SK-N-SH (cell line): ENCODE data around the gene ACOXL. TPM values are rescaled to one million over a fixed set of nuclear protein-coding genes. Genes with fewer than 3 reads are reported as not detected.

Experiments
- CTCF ChIA-PET: fragments of 300-600, 350-600 bp; formaldehyde crosslinking; extraction: SDS; loops from one replicate; lab custom pipeline; 2021; lab: Yijun Ruan, JAX
- POLR2A ChIA-PET: fragments of 350-600 bp; sonication (Branson Sonifier 250); formaldehyde crosslinking; extraction: SDS; loops from one replicate; lab custom pipeline; 2020; ENCODE audit warnings: antibody characterized with exemption, inconsistent platforms; lab: Yijun Ruan, JAX
- DNase-seq: peaks from one replicate; pipeline ENCODE4 v3.0.0; 2012
- H2AFZ ChIP-seq: fragments of 200-600 bp; sonication (generic); 2 replicates; pipeline ENCODE4 v1.8.1; 2016; ENCODE audit warnings: antibody characterized with exemption, mild to moderate bottlenecking, low read depth
- H3F3A ChIP-seq: fragments of 200-600 bp; sonication (generic); replicated peaks from 2 replicates; pipeline ENCODE3; 2016; ENCODE audit warnings: antibody characterized with exemption, mild to moderate bottlenecking; ENCODE audit not compliant: insufficient read depth
- H3K27ac ChIP-seq, 2 experiments: fragments of 200-500 bp in 1 of 2; fragments of 200-600 bp in 1 of 2; sonication (Bioruptor generic) in 1 of 2; sonication (generic), shearing (Covaris generic) in 1 of 2; 2 replicates each; pipeline versions ENCODE4 v1.5.1 to v1.6.1; 2014 to 2016; ENCODE audit warnings: low read depth in 2 of 2, inconsistent platforms in 1 of 2, low read length in 1 of 2, mild to moderate bottlenecking in 1 of 2, mixed read lengths in 1 of 2
- H3K27me3 ChIP-seq: fragments of 200-600 bp; sonication (generic), shearing (Covaris generic); 2 replicates; pipeline ENCODE4 v1.6.1; 2016; ENCODE audit warnings: mixed run types; ENCODE audit not compliant: insufficient read depth
- H3K36me3 ChIP-seq, 2 experiments: fragments of 200-500 bp in 1 of 2; fragments of 200-600 bp in 1 of 2; sonication (Bioruptor generic) in 1 of 2; sonication (generic) in 1 of 2; replicated peaks in 1 of 2; 2 replicates each; pipeline versions ENCODE3 to v1.5.1; 2014 to 2016; ENCODE audit warnings: low read length in 1 of 2, mild to moderate bottlenecking in 1 of 2; ENCODE audit not compliant: insufficient read depth in 2 of 2, control insufficient read depth in 1 of 2
- H3K4me1 ChIP-seq, 2 experiments: fragments of 200-500 bp in 1 of 2; fragments of 200-600 bp in 1 of 2; sonication (Bioruptor generic) in 1 of 2; sonication (generic), shearing (Covaris generic) in 1 of 2; 2 replicates each; pipeline versions ENCODE4 v1.5.1 to v1.6.1; 2014 to 2016; ENCODE audit warnings: low read depth in 1 of 2, low read length in 1 of 2, mixed run types in 1 of 2; ENCODE audit not compliant: insufficient read depth in 2 of 2, control insufficient read depth in 1 of 2
- H3K4me2 ChIP-seq: fragments of 200-600 bp; sonication (generic), shearing (Covaris generic); 2 replicates; pipeline ENCODE4 v1.6.1; 2017; ENCODE audit warnings: mixed run types
- H3K4me3 ChIP-seq, 2 experiments: fragments of 200-500 bp in 1 of 2; fragments of 200-600 bp in 1 of 2; sonication (Bioruptor generic) in 1 of 2; sonication (generic), shearing (Covaris generic) in 1 of 2; 2 replicates each; pipeline versions ENCODE4 v1.5.1 to v1.8.1; 2014 to 2016; ENCODE audit warnings: low read depth in 2 of 2, inconsistent platforms in 1 of 2, low read length in 1 of 2, mild to moderate bottlenecking in 1 of 2, mixed read lengths in 1 of 2, moderate library complexity in 1 of 2
- H3K79me2 ChIP-seq: fragments of 200-600 bp; sonication (generic); 2 replicates; pipeline ENCODE4 v1.8.1; 2017; ENCODE audit warnings: mild to moderate bottlenecking; ENCODE audit not compliant: insufficient read depth
- H3K9ac ChIP-seq: fragments of 200-600 bp; sonication (generic); 2 replicates; pipeline ENCODE4 v1.6.1; 2017; ENCODE audit warnings: mixed run types
- H3K9me2 ChIP-seq: fragments of 200-600 bp; sonication (generic); 2 replicates; pipeline ENCODE4 v1.6.1; 2017; ENCODE audit warnings: mixed run types
- H3K9me3 ChIP-seq: fragments of 200-600 bp; sonication (generic); 2 replicates; pipeline ENCODE4 v1.6.1; 2017; ENCODE audit warnings: mixed run types, mild to moderate bottlenecking, moderate library complexity
- H4K20me1 ChIP-seq: fragments of 200-600 bp; sonication (generic); 2 replicates; pipeline ENCODE4 v1.6.1; 2017; ENCODE audit warnings: mild to moderate bottlenecking, mixed run types; ENCODE audit not compliant: insufficient read depth
- CHD2 ChIP-seq: fragments of 150-350 bp; IDR thresholded peaks from 2 replicates; pipeline ENCODE4 v1.6.1; 2018; ENCODE audit warnings: low read length; ENCODE audit not compliant: partially characterized antibody
- EP300 ChIP-seq, 2 experiments: IDR thresholded peaks; 2 replicates each; pipeline versions ENCODE4 v1.4.0 to v1.6.1; 2012; ENCODE audit warnings: borderline replicate concordance in 1 of 2, low read depth in 1 of 2, low read length in 1 of 2
- MXI1 ChIP-seq: IDR thresholded peaks from 2 replicates; pipeline ENCODE4 v1.6.1; 2012; ENCODE audit warnings: mild to moderate bottlenecking, low read depth, low read length, improper control_type of control experiment
- NFIC ChIP-seq: IDR thresholded peaks from 2 replicates; pipeline ENCODE4 v1.4.0; 2012; ENCODE audit warnings: borderline replicate concordance
- RCOR1 ChIP-seq: fragments of 150-350 bp; IDR thresholded peaks from 2 replicates; pipeline ENCODE4 v1.6.1; 2017; ENCODE audit warnings: antibody characterized with exemption, low read length
- SIN3A ChIP-seq: IDR thresholded peaks from 2 replicates; pipeline ENCODE4 v1.6.1; 2012; ENCODE audit warnings: low read depth, mild to moderate bottlenecking, low read length, moderate library complexity, borderline replicate concordance
- WGBS: methylation state at CpG from one replicate; pipeline ENCODE4 v1.1.6; 2017; ENCODE audit warnings: low lambda C conversion rate; 5-methylcytosine and 5-hydroxymethylcytosine counted together
- polyA plus RNA-seq, 3 experiments: library from polyadenylated mRNA; depleted of rRNA; stranded (reverse); fragments of >200 nt; gene quantifications; 2 replicates each; pipeline ENCODE4 v1.2.3, GENCODE V29; 2012
- TF ChIP-seq, protein P1 (sequence below): IDR thresholded peaks from 2 replicates; pipeline ENCODE4; 2012
- TF ChIP-seq, protein P2 (sequence below): IDR thresholded peaks from 2 replicates; pipeline ENCODE4 v1.4.0; 2012; ENCODE audit warnings: low read depth, borderline replicate concordance
- TF ChIP-seq, protein P3 (sequence below): fragments of 150-350 bp; IDR thresholded peaks from 2 replicates; pipeline ENCODE4 v1.6.1; 2016; ENCODE audit warnings: mild to moderate bottlenecking, low read depth, low read length
- TF ChIP-seq, protein P4 (sequence below): IDR thresholded peaks from 2 replicates; pipeline ENCODE4 v1.4.0; 2012; ENCODE audit warnings: low read depth, borderline replicate concordance

Gene ACOXL
- polyA plus RNA-seq, 1 of the 3 experiments (the other 2 are of a cell fraction) = not detected

DNA sequence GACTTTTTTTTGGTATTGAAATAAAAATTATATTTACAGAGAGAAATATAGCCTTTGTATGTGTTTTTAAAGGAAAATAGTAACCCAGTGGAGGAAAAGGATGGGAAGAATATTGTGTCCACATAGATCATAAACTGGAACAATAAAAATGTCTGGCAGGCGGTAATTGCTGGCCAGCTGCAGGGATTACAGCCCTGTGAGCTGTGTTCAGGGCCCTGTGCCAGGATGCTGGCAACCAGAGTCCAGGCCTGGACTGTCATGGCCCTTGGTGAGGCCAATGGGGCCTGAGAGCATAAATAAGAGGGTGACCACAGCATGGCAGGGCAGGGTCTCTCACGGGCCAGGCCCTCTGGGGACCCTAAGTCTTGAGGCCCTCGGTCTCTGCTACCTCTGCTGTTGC is 171.2 kb downstream of the ACOXL start:
- Histone ChIP-seq H3K9me3 (no peaks in the 10 kb centered on the region), H3K27me3 (no peaks in the 10 kb centered on the region), H3K9ac (no peak overlapping the region), H3F3A (no peaks in the 10 kb centered on the region), H2AFZ (no peak overlapping the region), H3K36me3 (no peaks in the 10 kb centered on the region), H3K4me1 (peaks cover 0 to 35% of the 10 kb centered on the region in 2 experiments; a peak in 1 of 4 replicates), H3K4me2 (no peak overlapping the region), H3K4me3 (no peak overlapping the region), H3K79me2 (no peaks in the 10 kb centered on the region), H3K27ac (peak overlapping the region in 1 of 2 experiments; percentile 78; a peak in 2 of 4 replicates), H3K9me2 (no peaks in the 10 kb centered on the region), H4K20me1 (no peaks in the 10 kb centered on the region)
- TF ChIP-seq SIN3A (no peak), MXI1 (peak; percentile 31; the same call in 1 of the 2 replicates), RCOR1 (0 out of 2 replicates have a peak, but pooled peaks have one; percentile 17), CHD2 (peak; percentile 8), EP300 (IDR thresholded peaks at IDR 0.05; ENCODE audit: borderline replicate concordance in 1 of 2, low read depth in 1 of 2, low read length in 1 of 2) (peak in 1 of 2 experiments; percentile 54; a peak in 2 of 4 replicates), NFIC (no peak)
- TF ChIP-seq, protein P1, sequence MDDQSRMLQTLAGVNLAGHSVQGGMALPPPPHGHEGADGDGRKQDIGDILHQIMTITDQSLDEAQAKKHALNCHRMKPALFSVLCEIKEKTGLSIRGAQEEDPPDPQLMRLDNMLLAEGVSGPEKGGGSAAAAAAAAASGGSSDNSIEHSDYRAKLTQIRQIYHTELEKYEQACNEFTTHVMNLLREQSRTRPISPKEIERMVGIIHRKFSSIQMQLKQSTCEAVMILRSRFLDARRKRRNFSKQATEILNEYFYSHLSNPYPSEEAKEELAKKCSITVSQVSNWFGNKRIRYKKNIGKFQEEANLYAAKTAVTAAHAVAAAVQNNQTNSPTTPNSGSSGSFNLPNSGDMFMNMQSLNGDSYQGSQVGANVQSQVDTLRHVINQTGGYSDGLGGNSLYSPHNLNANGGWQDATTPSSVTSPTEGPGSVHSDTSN = no peak
- TF ChIP-seq, protein P2, sequence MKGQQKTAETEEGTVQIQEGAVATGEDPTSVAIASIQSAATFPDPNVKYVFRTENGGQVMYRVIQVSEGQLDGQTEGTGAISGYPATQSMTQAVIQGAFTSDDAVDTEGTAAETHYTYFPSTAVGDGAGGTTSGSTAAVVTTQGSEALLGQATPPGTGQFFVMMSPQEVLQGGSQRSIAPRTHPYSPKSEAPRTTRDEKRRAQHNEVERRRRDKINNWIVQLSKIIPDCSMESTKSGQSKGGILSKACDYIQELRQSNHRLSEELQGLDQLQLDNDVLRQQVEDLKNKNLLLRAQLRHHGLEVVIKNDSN = no peak
- TF ChIP-seq, protein P3, sequence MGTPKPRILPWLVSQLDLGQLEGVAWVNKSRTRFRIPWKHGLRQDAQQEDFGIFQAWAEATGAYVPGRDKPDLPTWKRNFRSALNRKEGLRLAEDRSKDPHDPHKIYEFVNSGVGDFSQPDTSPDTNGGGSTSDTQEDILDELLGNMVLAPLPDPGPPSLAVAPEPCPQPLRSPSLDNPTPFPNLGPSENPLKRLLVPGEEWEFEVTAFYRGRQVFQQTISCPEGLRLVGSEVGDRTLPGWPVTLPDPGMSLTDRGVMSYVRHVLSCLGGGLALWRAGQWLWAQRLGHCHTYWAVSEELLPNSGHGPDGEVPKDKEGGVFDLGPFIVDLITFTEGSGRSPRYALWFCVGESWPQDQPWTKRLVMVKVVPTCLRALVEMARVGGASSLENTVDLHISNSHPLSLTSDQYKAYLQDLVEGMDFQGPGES = no peak
- TF ChIP-seq, protein P4, sequence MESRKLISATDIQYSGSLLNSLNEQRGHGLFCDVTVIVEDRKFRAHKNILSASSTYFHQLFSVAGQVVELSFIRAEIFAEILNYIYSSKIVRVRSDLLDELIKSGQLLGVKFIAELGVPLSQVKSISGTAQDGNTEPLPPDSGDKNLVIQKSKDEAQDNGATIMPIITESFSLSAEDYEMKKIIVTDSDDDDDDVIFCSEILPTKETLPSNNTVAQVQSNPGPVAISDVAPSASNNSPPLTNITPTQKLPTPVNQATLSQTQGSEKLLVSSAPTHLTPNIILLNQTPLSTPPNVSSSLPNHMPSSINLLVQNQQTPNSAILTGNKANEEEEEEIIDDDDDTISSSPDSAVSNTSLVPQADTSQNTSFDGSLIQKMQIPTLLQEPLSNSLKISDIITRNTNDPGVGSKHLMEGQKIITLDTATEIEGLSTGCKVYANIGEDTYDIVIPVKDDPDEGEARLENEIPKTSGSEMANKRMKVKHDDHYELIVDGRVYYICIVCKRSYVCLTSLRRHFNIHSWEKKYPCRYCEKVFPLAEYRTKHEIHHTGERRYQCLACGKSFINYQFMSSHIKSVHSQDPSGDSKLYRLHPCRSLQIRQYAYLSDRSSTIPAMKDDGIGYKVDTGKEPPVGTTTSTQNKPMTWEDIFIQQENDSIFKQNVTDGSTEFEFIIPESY = no peak
- ChIA-PET CTCF (interaction anchor here (0.8 to 1.4 kb wide), 3 partner anchors 17 to 83 kb away, joined by 3 read pairs; no protein-coding TSS in a partner anchor), POLR2A (interaction anchor here (0.7 kb wide), 1 partner anchor 63 kb away, joined by 3 read pairs; no protein-coding TSS in a partner anchor)
- peak; percentile 65 for DNase-seq
- 14% methylated on average over 2 of the region's 3 CpGs for WGBS
